ENCODE data around the gene RAB9A. TPM values are rescaled to one million over a fixed set of nuclear protein-coding genes. Genes with fewer than 3 reads are reported as not detected.
A peak's percentile ranks its signal among the peaks of the same experiment; 100 is the strongest.

RAB9A gene
- total RNA-seq, 1 donor from 2014 or later, result 9.4 TPM

DNA sequence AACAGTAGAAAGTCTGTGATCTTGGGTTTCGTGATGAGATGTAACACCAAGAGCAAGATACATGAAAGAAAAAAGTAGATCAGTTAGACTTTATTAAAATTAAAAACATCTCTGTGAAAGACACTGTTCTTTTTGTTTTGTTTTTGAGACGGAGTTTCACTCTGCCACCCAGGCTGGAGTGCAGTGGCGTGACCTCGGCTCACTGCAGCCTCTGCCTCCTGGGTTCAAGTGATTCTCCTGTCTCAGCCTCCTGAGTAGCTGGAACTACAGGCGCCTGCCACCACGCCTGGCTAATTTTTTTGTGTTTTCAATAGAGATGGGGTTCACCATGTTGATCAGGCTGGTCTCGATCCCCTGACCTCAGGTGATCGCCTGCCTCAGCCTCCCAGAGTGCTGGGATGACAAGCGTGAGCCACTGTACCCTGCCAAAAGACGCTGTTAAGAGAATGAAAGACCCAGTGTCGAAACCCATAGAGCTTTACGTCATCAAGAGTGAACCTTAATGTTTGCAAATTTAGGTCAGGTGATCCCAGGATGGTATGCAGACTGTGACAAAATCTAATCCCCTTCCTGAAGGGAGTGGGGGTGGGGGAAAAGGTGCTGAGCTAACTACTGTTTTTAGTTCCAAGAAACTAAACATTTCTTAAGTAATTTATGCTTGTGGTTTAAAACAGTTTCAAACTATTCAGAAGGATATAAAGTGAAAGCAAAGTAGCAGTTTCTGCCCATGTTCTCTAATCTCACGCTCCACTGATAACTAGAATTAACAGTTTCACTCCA lies 53.7 kb downstream of the RAB9A start:
- intact Hi-C loops (cut with micrococcal nuclease), result loop anchor here (1.0 to 5.0 kb wide), 4 partner anchors 8 to 1460 kb away; partner anchors contain the start of genes GEMIN8, OFD1 and TRAPPC2
- H3K4me1 Mint-ChIP-seq (ENCODE audit: low read depth), result peaks cover 21% of the 10 kb centered on the region
- peaks cover 19% of the 10 kb centered on the region for H3K36me3 Mint-ChIP-seq (ENCODE audit: low read depth)
- H3K27me3 Mint-ChIP-seq (ENCODE audit: insufficient read depth), result no peaks in the 10 kb centered on the region
- H3K4me3 Mint-ChIP-seq, result peak overlapping the region; percentile 51
- peak overlapping the region; percentile 55 for H3K27ac Mint-ChIP-seq
- peak; percentile 8 for DNase-seq (ENCODE audit: low spot score)
- H3K9me3 Mint-ChIP-seq, result no peaks in the 10 kb centered on the region

GRCh38 chrX:13747836-13748235 lies 58.9 kb downstream of the RAB9A start:
- DNase-seq (ENCODE audit: low spot score), result no peak
- H3K27ac Mint-ChIP-seq, result no peak overlapping the region
- peaks cover 24% of the 10 kb centered on the region for H3K4me1 Mint-ChIP-seq (ENCODE audit: low read depth)
- intact Hi-C loops (cut with micrococcal nuclease), result no loop called here
- H3K27me3 Mint-ChIP-seq (ENCODE audit: insufficient read depth), result no peaks in the 10 kb centered on the region
- H3K9me3 Mint-ChIP-seq, result no peaks in the 10 kb centered on the region
- H3K4me3 Mint-ChIP-seq, result no peak overlapping the region
- peaks cover 25% of the 10 kb centered on the region for H3K36me3 Mint-ChIP-seq (ENCODE audit: low read depth)

- Mint-ChIP-seq H3K27ac (no peak overlapping the region), H3K9me3 (no peaks in the 10 kb centered on the region), H3K4me3 (no peak overlapping the region), H3K36me3 (ENCODE audit: low read depth) (peaks cover 29% of the 10 kb centered on the region), H3K27me3 (ENCODE audit: insufficient read depth) (no peaks in the 10 kb centered on the region), H3K4me1 (ENCODE audit: low read depth) (peaks cover 24% of the 10 kb centered on the region)
- intact Hi-C loops (cut with micrococcal nuclease), result no loop called here
- DNase-seq (ENCODE audit: low spot score), result no peak
Observed at GRCh38 chrX:13748486-13748885, 59.6 kb downstream of the RAB9A start.

DNA sequence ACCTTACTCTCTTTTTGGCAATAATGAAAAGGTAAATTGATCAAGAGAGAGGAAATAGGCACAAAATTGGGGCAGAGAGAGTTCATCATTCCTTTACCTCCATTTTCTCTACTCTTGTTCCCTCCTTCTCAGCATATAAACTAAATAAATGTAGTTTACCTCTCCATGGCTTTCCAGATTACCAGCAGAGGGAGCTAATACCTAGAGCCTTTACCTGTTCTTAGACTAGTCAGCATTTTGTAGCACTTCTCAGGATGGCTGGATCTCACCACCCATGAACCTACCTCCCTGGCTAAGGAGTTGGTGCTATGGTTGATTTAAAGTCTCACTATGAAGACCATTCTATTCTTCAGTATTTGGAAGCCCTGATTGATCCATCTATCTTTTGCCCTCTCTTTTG lies 61.3 kb downstream of the RAB9A start:
- peaks cover 32% of the 10 kb centered on the region for H3K36me3 Mint-ChIP-seq (ENCODE audit: low read depth)
- H3K4me1 Mint-ChIP-seq (ENCODE audit: low read depth), result peaks cover 29% of the 10 kb centered on the region
- no peak for DNase-seq (ENCODE audit: low spot score)
- H3K9me3 Mint-ChIP-seq, result no peaks in the 10 kb centered on the region
- H3K4me3 Mint-ChIP-seq, result no peak overlapping the region
- H3K27ac Mint-ChIP-seq, result no peak overlapping the region
- intact Hi-C loops (cut with micrococcal nuclease), result loop anchor here (1.0 to 2.0 kb wide), 3 partner anchors 92 to 282 kb away; no protein-coding TSS in a partner anchor
- H3K27me3 Mint-ChIP-seq (ENCODE audit: insufficient read depth), result no peaks in the 10 kb centered on the region

GRCh38 chrX:13750812-13751211 lies 61.9 kb downstream of the RAB9A start:
- Mint-ChIP-seq H3K9me3 (no peaks in the 10 kb centered on the region), H3K36me3 (ENCODE audit: low read depth) (peaks cover 30% of the 10 kb centered on the region), H3K4me1 (ENCODE audit: low read depth) (peaks cover 33% of the 10 kb centered on the region), H3K27ac (peak overlapping the region; percentile 20), H3K4me3 (no peak overlapping the region), H3K27me3 (ENCODE audit: insufficient read depth) (no peaks in the 10 kb centered on the region)
- no peak for DNase-seq (ENCODE audit: low spot score)
- intact Hi-C loops (cut with micrococcal nuclease), result loop anchor here (1.0 to 2.0 kb wide), 3 partner anchors 93 to 281 kb away; no protein-coding TSS in a partner anchor

- intact Hi-C loops (cut with micrococcal nuclease), result no loop called here
- no peak overlapping the region for H3K4me3 Mint-ChIP-seq
Observed at GRCh38 chrX:13752141-13752540, 63.2 kb downstream of the RAB9A start.

DNA sequence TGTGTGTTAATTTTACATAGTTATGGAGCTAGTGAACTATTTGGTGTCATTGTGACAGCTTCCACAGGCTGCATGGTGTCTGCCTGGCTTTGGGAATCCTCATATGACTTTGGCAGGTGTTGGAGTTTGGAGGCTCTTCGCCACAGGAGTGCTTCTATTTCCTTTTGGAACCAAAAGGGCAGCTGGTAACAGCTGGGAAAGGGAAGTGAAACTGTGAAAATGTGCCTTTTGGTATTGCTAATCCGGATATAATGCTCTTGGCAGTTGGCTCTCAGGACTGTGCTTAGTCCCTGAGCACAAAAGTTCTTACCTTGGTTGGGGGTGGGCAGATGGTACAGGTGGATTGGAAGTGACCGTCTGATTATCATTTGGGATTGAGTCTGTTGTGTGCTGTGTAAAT lies 63.7 kb downstream of the RAB9A start:
- intact Hi-C loops (cut with micrococcal nuclease), result no loop called here
- peak overlapping the region; percentile 13 for H3K27ac Mint-ChIP-seq
- no peak overlapping the region for H3K4me3 Mint-ChIP-seq
- no peak for DNase-seq (ENCODE audit: low spot score)
- peaks cover 19% of the 10 kb centered on the region for H3K36me3 Mint-ChIP-seq (ENCODE audit: low read depth)
- H3K27me3 Mint-ChIP-seq (ENCODE audit: insufficient read depth), result no peaks in the 10 kb centered on the region
- H3K9me3 Mint-ChIP-seq, result no peaks in the 10 kb centered on the region
- peaks cover 33% of the 10 kb centered on the region for H3K4me1 Mint-ChIP-seq (ENCODE audit: low read depth)

More at GRCh38 chrX:13752141-13752540, 63.2 kb downstream of the RAB9A start:
- DNase-seq (ENCODE audit: low spot score), result no peak
- Mint-ChIP-seq H3K27me3 (ENCODE audit: insufficient read depth) (no peaks in the 10 kb centered on the region), H3K4me1 (ENCODE audit: low read depth) (peaks cover 33% of the 10 kb centered on the region), H3K9me3 (no peaks in the 10 kb centered on the region), H3K27ac (no peak overlapping the region), H3K36me3 (ENCODE audit: low read depth) (peaks cover 23% of the 10 kb centered on the region)

GRCh38 chrX:13754765-13755164 lies 65.8 kb downstream of the RAB9A start:
- intact Hi-C loops (cut with micrococcal nuclease), result no loop called here
- DNase-seq (ENCODE audit: low spot score), result no peak

DNA sequence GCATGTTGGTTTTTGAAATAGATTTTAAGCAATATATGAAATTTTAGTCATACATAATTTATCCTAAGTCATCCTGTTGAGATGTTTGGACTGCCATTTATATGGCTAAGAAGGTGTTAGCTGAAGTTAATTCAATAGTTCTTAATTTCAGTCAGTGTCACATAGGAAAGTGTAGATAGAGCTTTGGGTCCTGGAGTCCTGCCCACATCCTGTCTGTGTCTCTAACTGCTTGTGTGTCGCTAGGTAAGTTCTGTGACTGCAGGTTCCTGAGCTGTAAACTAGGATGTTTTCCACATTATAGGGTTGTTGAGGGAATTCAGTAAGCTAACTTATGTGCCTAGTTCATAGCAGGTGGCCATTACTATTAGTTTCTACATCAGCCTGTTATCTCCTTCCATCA lies 66.3 kb downstream of the RAB9A start:
- H3K27me3 Mint-ChIP-seq (ENCODE audit: insufficient read depth), result no peaks in the 10 kb centered on the region
- peaks cover 29% of the 10 kb centered on the region for H3K4me1 Mint-ChIP-seq (ENCODE audit: low read depth)
- no peaks in the 10 kb centered on the region for H3K9me3 Mint-ChIP-seq
- H3K4me3 Mint-ChIP-seq, result no peak overlapping the region
- DNase-seq (ENCODE audit: low spot score), result no peak
- intact Hi-C loops (cut with micrococcal nuclease), result no loop called here
- H3K27ac Mint-ChIP-seq, result no peak overlapping the region
- peaks cover 27% of the 10 kb centered on the region for H3K36me3 Mint-ChIP-seq (ENCODE audit: low read depth)

More at GRCh38 chrX:13754765-13755164, 65.8 kb downstream of the RAB9A start:
- H3K27me3 Mint-ChIP-seq (ENCODE audit: insufficient read depth), result no peaks in the 10 kb centered on the region
- H3K9me3 Mint-ChIP-seq, result no peaks in the 10 kb centered on the region
- H3K27ac Mint-ChIP-seq, result no peak overlapping the region
- peaks cover 33% of the 10 kb centered on the region for H3K4me1 Mint-ChIP-seq (ENCODE audit: low read depth)
- peaks cover 27% of the 10 kb centered on the region for H3K36me3 Mint-ChIP-seq (ENCODE audit: low read depth)
- H3K4me3 Mint-ChIP-seq, result no peak overlapping the region

GRCh38 chrX:13756381-13756780 lies 67.5 kb downstream of the RAB9A start:
- intact Hi-C loops (cut with micrococcal nuclease), result no loop called here
- Mint-ChIP-seq H3K27me3 (ENCODE audit: insufficient read depth) (no peaks in the 10 kb centered on the region), H3K36me3 (ENCODE audit: low read depth) (peaks cover 32% of the 10 kb centered on the region), H3K9me3 (no peaks in the 10 kb centered on the region), H3K4me3 (no peak overlapping the region), H3K4me1 (ENCODE audit: low read depth) (peaks cover 19% of the 10 kb centered on the region), H3K27ac (no peak overlapping the region)
- no peak for DNase-seq (ENCODE audit: low spot score)

DNA sequence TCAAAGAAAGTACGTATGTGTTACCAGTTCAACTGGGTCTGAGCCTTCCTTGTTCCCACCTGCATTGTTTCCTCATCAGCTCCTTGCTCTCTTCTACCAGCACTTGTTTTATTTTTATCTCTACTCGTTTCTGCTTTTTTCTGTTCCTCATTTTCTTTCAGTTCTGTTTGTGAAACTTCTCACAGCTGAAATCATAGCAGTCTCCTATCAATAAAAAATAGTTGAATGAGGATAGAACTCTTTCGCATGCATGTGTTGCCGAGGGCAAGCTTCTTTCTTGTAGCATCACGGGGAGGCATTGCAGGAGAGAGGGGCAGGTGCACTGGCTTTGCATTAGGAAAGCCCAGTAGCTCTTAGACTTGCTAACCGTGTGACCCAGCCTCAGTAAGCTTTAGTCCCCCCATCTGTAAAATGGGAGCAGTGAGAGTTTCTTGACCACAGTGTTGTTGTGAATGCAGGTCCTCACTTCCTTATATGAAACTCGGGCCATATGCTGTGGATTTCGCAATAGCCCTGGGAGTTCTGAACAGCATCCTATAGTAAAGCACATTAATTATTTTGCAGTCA lies 70.3 kb downstream of the RAB9A start:
- intact Hi-C loops (cut with micrococcal nuclease), result no loop called here
- H3K36me3 Mint-ChIP-seq (ENCODE audit: low read depth), result peaks cover 27% of the 10 kb centered on the region
- H3K4me1 Mint-ChIP-seq (ENCODE audit: low read depth), result peaks cover 9% of the 10 kb centered on the region
- no peak for DNase-seq (ENCODE audit: low spot score)
- H3K4me3 Mint-ChIP-seq, result no peak overlapping the region
- no peaks in the 10 kb centered on the region for H3K9me3 Mint-ChIP-seq
- H3K27ac Mint-ChIP-seq, result no peak overlapping the region
- H3K27me3 Mint-ChIP-seq (ENCODE audit: insufficient read depth), result no peaks in the 10 kb centered on the region
